GM23338 (cell line): Measurements from ENCODE around the gene MATCAP1. TPM values are rescaled to one million over a fixed set of nuclear protein-coding genes. Genes with fewer than 3 reads are reported as not detected.

Experiments
- ATAC-seq: fragments of 200-7000 bp; cut with Tn5 transposase; 3 replicates; pipeline ENCODE4 v1.9.1; 2020
- DNase-seq: peaks from one replicate; pipeline ENCODE4 v3.0.0-alpha.2; 2015; ENCODE audit warnings: low spot score
- H2AFZ ChIP-seq: fragments of 200-600 bp; sonication (generic); 2 replicates; pipeline ENCODE4 v1.8.0; 2016; ENCODE audit warnings: antibody characterized with exemption, mild to moderate bottlenecking, moderate library complexity
- H3F3A ChIP-seq: fragments of 200-600 bp; sonication (generic); replicated peaks from 2 replicates; pipeline ENCODE4 v1.8.0; 2017; ENCODE audit warnings: antibody characterized with exemption, mixed run types, low read depth
- H3K27ac ChIP-seq: fragments of 200-600 bp; sonication (generic); 2 replicates; pipeline ENCODE4 v1.6.1; 2016; ENCODE audit warnings: low read depth
- H3K27me3 ChIP-seq: fragments of 200-600 bp; sonication (generic); 2 replicates; pipeline ENCODE4 v1.8.0; 2016; ENCODE audit warnings: mild to moderate bottlenecking, mixed run types, moderate library complexity; ENCODE audit not compliant: insufficient read depth
- H3K36me3 ChIP-seq: fragments of 200-600 bp; sonication (generic); 2 replicates; pipeline ENCODE4 v1.8.0; 2016; ENCODE audit warnings: mild to moderate bottlenecking; ENCODE audit not compliant: insufficient read depth
- H3K4me1 ChIP-seq: fragments of 200-600 bp; sonication (generic); 2 replicates; pipeline ENCODE4 v1.8.0; 2016; ENCODE audit warnings: mild to moderate bottlenecking, moderate library complexity; ENCODE audit not compliant: insufficient read depth
- H3K4me2 ChIP-seq: fragments of 200-600 bp; sonication (generic); 2 replicates; pipeline ENCODE4 v1.7.1; 2017; ENCODE audit warnings: mixed run types
- H3K4me3 ChIP-seq: fragments of 200-600 bp; sonication (generic); 2 replicates; pipeline ENCODE4 v1.6.1; 2016; ENCODE audit warnings: mixed run types
- H3K79me2 ChIP-seq: fragments of 200-600 bp; sonication (generic); replicated peaks from 2 replicates; pipeline ENCODE4 v1.8.0; 2017; ENCODE audit warnings: mild to moderate bottlenecking; ENCODE audit not compliant: insufficient read depth
- H3K9me2 ChIP-seq: fragments of 200-600 bp; sonication (generic); 2 replicates; pipeline ENCODE4 v1.8.0; 2017; ENCODE audit not compliant: insufficient read depth
- H4K20me1 ChIP-seq: fragments of 200-600 bp; sonication (generic); replicated peaks from 2 replicates; pipeline ENCODE4 v1.8.0; 2017; ENCODE audit warnings: mild to moderate bottlenecking; ENCODE audit not compliant: insufficient read depth
- H3K27ac Mint-ChIP-seq: 2 replicates; pipeline ENCODE4 v1.8.0; 2020; ENCODE audit warnings: inconsistent platforms, mild to moderate bottlenecking, moderate library complexity, mixed read lengths
- H3K27me3 Mint-ChIP-seq: 3 replicates; pipeline ENCODE4 v1.8.0; 2022; ENCODE audit warnings: low read depth, mild to moderate bottlenecking, moderate library complexity, mixed read lengths, inconsistent platforms; ENCODE audit not compliant: insufficient read depth, poor library complexity
- H3K36me3 Mint-ChIP-seq: 3 replicates; pipeline ENCODE4 v1.8.0; 2021; ENCODE audit warnings: low read depth, mild to moderate bottlenecking, inconsistent platforms, moderate library complexity, mixed read lengths
- H3K4me1 Mint-ChIP-seq: 3 replicates; pipeline ENCODE4 v1.8.0; 2020; ENCODE audit warnings: mild to moderate bottlenecking, inconsistent platforms, mixed read lengths
- H3K4me3 Mint-ChIP-seq: 3 replicates; pipeline ENCODE4 v1.8.0; 2021; ENCODE audit warnings: moderate library complexity, mild to moderate bottlenecking, inconsistent platforms, mixed read lengths
- H3K9me3 Mint-ChIP-seq: 3 replicates; pipeline ENCODE4 v1.8.0; 2020; ENCODE audit warnings: moderate library complexity, mild to moderate bottlenecking, inconsistent platforms, mixed read lengths
- CREB1 ChIP-seq: fragments of 250-450 bp; sonication (Bioruptor Pico); IDR thresholded peaks from 2 replicates; pipeline ENCODE4 v1.5.0; 2020; ENCODE audit warnings: low read depth, mild to moderate bottlenecking, moderate library complexity
- EZH2 ChIP-seq: fragments of 200-600 bp; sonication (generic); IDR thresholded peaks from one replicate; pipeline ENCODE4 v1.8.0; 2017; ENCODE audit warnings: antibody characterized with exemption, mild to moderate bottlenecking, low read depth; ENCODE audit not compliant: unreplicated experiment
- JUNB ChIP-seq: IDR thresholded peaks from one replicate; pipeline ENCODE4 v1.6.1; 2016; ENCODE audit warnings: antibody characterized with exemption; ENCODE audit not compliant: unreplicated experiment
- NANOG ChIP-seq: IDR thresholded peaks from 2 replicates; pipeline ENCODE4 v1.6.1; 2016; ENCODE audit warnings: antibody characterized with exemption, borderline replicate concordance
- POLR2AphosphoS5 ChIP-seq: IDR thresholded peaks from 2 replicates; pipeline ENCODE4 v1.6.1; 2016; ENCODE audit warnings: antibody characterized with exemption, low read depth
- STAT1 ChIP-seq: IDR thresholded peaks from one replicate; pipeline ENCODE4 v1.6.1; 2016; ENCODE audit warnings: antibody characterized with exemption; ENCODE audit not compliant: unreplicated experiment
- ZNF114 ChIP-seq: fragments of 250-450 bp; sonication (Bioruptor Pico); IDR thresholded peaks from 2 replicates; pipeline ENCODE4 v1.5.0; 2020; ENCODE audit warnings: mild to moderate bottlenecking, moderate library complexity
- ZNF331 ChIP-seq: fragments of 250-450 bp; sonication (Bioruptor Pico); IDR thresholded peaks from 2 replicates; pipeline ENCODE4 v1.5.0; 2020; ENCODE audit warnings: low read depth, mild to moderate bottlenecking, moderate library complexity
- polyA plus RNA-seq: library from polyadenylated mRNA; unstranded; fragments of >200 nt; fragmentation: Nextera tagmentation; extraction: Ambion mirVana; gene quantifications from 2 replicates; pipeline ENCODE4 v1.2.1, GENCODE V29; 2016
- total RNA-seq: library from RNA; depleted of rRNA; stranded (reverse); fragments of >200 nt; shearing (Covaris generic); gene quantifications from 2 replicates; pipeline ENCODE4 v1.2.3, GENCODE V29; 2014
- TF ChIP-seq, protein P1 (sequence below): fragments of 250-450 bp; sonication (Bioruptor Pico); IDR thresholded peaks from 2 replicates; pipeline ENCODE4 v1.5.0; 2020; ENCODE audit warnings: mild to moderate bottlenecking, moderate library complexity

Gene MATCAP1
- total and polyA plus RNA-seq, 2 experiments from 2014 or later: 9.5 to 22.7 TPM

- TF ChIP-seq, protein P1, sequence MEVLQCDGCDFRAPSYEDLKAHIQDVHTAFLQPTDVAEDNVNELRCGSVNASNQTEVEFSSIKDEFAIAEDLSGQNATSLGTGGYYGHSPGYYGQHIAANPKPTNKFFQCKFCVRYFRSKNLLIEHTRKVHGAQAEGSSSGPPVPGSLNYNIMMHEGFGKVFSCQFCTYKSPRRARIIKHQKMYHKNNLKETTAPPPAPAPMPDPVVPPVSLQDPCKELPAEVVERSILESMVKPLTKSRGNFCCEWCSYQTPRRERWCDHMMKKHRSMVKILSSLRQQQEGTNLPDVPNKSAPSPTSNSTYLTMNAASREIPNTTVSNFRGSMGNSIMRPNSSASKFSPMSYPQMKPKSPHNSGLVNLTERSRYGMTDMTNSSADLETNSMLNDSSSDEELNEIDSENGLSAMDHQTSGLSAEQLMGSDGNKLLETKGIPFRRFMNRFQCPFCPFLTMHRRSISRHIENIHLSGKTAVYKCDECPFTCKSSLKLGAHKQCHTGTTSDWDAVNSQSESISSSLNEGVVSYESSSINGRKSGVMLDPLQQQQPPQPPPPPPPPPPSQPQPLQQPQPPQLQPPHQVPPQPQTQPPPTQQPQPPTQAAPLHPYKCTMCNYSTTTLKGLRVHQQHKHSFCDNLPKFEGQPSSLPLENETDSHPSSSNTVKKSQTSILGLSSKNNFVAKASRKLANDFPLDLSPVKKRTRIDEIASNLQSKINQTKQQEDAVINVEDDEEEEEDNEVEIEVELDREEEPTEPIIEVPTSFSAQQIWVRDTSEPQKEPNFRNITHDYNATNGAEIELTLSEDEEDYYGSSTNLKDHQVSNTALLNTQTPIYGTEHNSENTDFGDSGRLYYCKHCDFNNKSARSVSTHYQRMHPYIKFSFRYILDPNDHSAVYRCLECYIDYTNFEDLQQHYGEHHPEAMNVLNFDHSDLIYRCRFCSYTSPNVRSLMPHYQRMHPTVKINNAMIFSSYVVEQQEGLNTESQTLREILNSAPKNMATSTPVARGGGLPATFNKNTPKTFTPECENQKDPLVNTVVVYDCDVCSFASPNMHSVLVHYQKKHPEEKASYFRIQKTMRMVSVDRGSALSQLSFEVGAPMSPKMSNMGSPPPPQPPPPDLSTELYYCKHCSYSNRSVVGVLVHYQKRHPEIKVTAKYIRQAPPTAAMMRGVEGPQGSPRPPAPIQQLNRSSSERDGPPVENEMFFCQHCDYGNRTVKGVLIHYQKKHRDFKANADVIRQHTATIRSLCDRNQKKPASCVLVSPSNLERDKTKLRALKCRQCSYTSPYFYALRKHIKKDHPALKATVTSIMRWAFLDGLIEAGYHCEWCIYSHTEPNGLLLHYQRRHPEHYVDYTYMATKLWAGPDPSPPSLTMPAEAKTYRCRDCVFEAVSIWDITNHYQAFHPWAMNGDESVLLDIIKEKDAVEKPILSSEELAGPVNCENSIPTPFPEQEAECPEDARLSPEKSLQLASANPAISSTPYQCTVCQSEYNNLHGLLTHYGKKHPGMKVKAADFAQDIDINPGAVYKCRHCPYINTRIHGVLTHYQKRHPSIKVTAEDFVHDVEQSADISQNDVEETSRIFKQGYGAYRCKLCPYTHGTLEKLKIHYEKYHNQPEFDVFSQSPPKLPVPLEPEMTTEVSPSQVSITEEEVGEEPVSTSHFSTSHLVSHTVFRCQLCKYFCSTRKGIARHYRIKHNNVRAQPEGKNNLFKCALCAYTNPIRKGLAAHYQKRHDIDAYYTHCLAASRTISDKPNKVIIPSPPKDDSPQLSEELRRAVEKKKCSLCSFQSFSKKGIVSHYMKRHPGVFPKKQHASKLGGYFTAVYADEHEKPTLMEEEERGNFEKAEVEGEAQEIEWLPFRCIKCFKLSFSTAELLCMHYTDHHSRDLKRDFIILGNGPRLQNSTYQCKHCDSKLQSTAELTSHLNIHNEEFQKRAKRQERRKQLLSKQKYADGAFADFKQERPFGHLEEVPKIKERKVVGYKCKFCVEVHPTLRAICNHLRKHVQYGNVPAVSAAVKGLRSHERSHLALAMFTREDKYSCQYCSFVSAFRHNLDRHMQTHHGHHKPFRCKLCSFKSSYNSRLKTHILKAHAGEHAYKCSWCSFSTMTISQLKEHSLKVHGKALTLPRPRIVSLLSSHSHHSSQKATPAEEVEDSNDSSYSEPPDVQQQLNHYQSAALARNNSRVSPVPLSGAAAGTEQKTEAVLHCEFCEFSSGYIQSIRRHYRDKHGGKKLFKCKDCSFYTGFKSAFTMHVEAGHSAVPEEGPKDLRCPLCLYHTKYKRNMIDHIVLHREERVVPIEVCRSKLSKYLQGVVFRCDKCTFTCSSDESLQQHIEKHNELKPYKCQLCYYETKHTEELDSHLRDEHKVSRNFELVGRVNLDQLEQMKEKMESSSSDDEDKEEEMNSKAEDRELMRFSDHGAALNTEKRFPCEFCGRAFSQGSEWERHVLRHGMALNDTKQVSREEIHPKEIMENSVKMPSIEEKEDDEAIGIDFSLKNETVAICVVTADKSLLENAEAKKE (CRISPR knock-in tag): no peak
- no peak for TF ChIP-seq ZNF114 (CRISPR knock-in tag)
- no peak for TF ChIP-seq NANOG
- no peak for TF ChIP-seq ZNF331 (CRISPR knock-in tag)
- no peak for TF ChIP-seq JUNB
- no peak for TF ChIP-seq POLR2AphosphoS5
Measured at GRCh38 chr16:67215706-67216105, 31.9 kb upstream of the MATCAP1 start (continued).

DNA sequence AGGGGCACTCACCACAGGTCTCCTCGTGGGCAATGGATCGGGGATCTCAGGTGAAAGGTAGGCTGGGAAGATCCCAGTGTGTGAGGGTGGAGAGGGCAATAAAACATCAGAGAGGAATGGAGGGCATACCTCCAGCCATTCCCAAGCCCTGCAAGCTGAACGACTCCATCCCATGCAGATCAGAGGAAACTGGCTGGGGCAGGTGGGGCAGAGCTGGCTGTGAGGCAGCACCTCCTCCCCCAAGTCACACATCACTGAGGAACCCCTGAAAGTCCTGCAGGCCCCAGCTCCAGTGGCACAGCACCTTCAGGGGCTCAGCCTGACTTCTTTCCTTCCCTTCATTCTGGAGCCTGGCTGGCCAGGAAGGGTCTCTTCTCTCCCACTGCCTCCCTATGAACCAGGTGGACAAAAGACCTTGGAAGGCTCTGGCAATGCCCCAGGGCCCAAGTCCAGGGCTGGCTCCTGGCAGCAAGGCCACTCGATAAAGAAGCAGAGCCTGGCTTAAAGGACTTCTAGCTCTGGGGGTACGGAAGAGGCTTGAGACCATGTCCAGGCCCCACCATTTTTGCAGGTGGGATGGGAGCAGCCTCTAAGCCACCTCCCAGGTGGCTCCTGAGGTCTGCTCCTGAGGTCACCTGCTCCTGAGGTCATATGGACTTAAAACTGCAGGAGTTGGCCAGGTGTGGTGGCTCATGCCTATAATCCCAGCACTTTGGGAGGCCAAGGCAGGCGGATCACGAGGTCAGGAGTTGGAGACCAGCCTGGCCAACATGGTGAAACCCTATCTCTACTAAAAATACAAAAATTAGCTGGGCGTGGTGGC, 29.6 kb upstream of the MATCAP1 start:
- no peaks in the 10 kb centered on the region for H3K36me3 Mint-ChIP-seq
- TF ChIP-seq EZH2 (no peak), STAT1 (no peak), CREB1 (CRISPR knock-in tag) (no peak), ZNF331 (CRISPR knock-in tag) (no peak), JUNB (no peak), ZNF114 (CRISPR knock-in tag) (no peak)
- TF ChIP-seq, protein P1 (CRISPR knock-in tag): no peak

More for the DNA sequence above, 29.6 kb upstream of the MATCAP1 start:
- peaks cover 18% of the 10 kb centered on the region for H3K27me3 Mint-ChIP-seq
- no peak overlapping the region for H3K27ac ChIP-seq
- H3F3A ChIP-seq: no peaks in the 10 kb centered on the region
- no peaks in the 10 kb centered on the region for H3K79me2 ChIP-seq
- peaks cover 2% of the 10 kb centered on the region; the same call in 2 of the 3 replicates for H3K4me1 Mint-ChIP-seq
- no peak for DNase-seq
- H3K27ac Mint-ChIP-seq: no peak overlapping the region
- H3K4me3 Mint-ChIP-seq: no peak overlapping the region
- H3K9me2 ChIP-seq: no peaks in the 10 kb centered on the region
- H3K36me3 ChIP-seq: no peaks in the 10 kb centered on the region
- H3K9me3 Mint-ChIP-seq: no peaks in the 10 kb centered on the region
- ATAC-seq: no peak
- no peak overlapping the region for H2AFZ ChIP-seq
- no peak overlapping the region for H3K4me2 ChIP-seq
- H3K27me3 ChIP-seq: no peaks in the 10 kb centered on the region
- H3K4me1 ChIP-seq: no peaks in the 10 kb centered on the region
- H4K20me1 ChIP-seq: no peaks in the 10 kb centered on the region; the same call in 1 of the 2 replicates
- no peak overlapping the region for H3K4me3 ChIP-seq
